OCI-LY3 (cell line): ENCODE results near the gene TMEM47.

Experiments used
- H2AFZ ChIP-seq: fragments of 200-600, 300-600 bp; shearing (Covaris generic); 2 replicates; pipeline ENCODE4 v1.6.0; 2014; ENCODE audit warnings: antibody characterized with exemption, low read depth, low read length
- H3K27ac ChIP-seq: fragments of 200-600, 300-600 bp; sonication (generic); 2 replicates; pipeline ENCODE4 v1.5.1; 2014; ENCODE audit warnings: mild to moderate bottlenecking, low read length, moderate library complexity, mixed read lengths
- H3K27me3 ChIP-seq: fragments of 200-600, 300-600 bp; sonication (generic); 2 replicates; pipeline ENCODE4 v1.6.1; 2014; ENCODE audit warnings: low read depth, low read length, mixed read lengths
- H3K36me3 ChIP-seq: fragments of 200-600, 300-600 bp; sonication (generic); replicated peaks from 2 replicates; pipeline ENCODE3; 2014; ENCODE audit warnings: low read depth, low read length, mixed read lengths
- H3K4me1 ChIP-seq: fragments of 300-600, 200-600 bp; sonication (generic); 2 replicates; pipeline ENCODE4 v1.6.1; 2014; ENCODE audit warnings: low read length, mixed read lengths
- H3K4me2 ChIP-seq: fragments of 200-600, 300-600 bp; sonication (generic); 2 replicates; pipeline ENCODE4 v1.6.1; 2014; ENCODE audit warnings: low read length, mixed read lengths
- H3K4me3 ChIP-seq: fragments of 300-600, 200-600 bp; sonication (generic); 2 replicates; pipeline ENCODE4 v1.5.1; 2014; ENCODE audit warnings: antibody characterized with exemption, mild to moderate bottlenecking, low read length, moderate library complexity
- H3K79me2 ChIP-seq: fragments of 300-600, 200-600 bp; shearing (Covaris generic); 2 replicates; pipeline ENCODE4 v1.6.1; 2014; ENCODE audit warnings: mild to moderate bottlenecking, low read length, mixed read lengths
- H3K9ac ChIP-seq: fragments of 300-600, 200-600 bp; shearing (Covaris generic); 2 replicates; pipeline ENCODE4 v1.6.0; 2014; ENCODE audit warnings: mild to moderate bottlenecking, low read length, moderate library complexity
- H3K9me3 ChIP-seq: fragments of 200-600, 300-600 bp; shearing (Covaris generic); 2 replicates; pipeline ENCODE4 v1.6.1; 2014; ENCODE audit warnings: low read length, mixed read lengths; ENCODE audit not compliant: insufficient read depth
- H4K20me1 ChIP-seq: fragments of 200-600, 300-600 bp; sonication (generic); 2 replicates; pipeline ENCODE4 v1.6.1; 2016; ENCODE audit warnings: low read length, mixed read lengths; ENCODE audit not compliant: insufficient read depth
- EZH2phosphoT487 ChIP-seq: fragments of 200-600 bp; shearing (Covaris generic); IDR thresholded peaks from 2 replicates; pipeline ENCODE4 v1.6.1; 2018; ENCODE audit warnings: antibody characterized with exemption, mixed run types, low read depth
- TF ChIP-seq, protein P1 (sequence below): fragments of 200-600, 300-600 bp; sonication (generic); IDR thresholded peaks from 2 replicates; pipeline ENCODE4 v1.5.1; 2014; ENCODE audit warnings: antibody characterized with exemption, low read length, low read depth

The TMEM47 gene

DNA sequence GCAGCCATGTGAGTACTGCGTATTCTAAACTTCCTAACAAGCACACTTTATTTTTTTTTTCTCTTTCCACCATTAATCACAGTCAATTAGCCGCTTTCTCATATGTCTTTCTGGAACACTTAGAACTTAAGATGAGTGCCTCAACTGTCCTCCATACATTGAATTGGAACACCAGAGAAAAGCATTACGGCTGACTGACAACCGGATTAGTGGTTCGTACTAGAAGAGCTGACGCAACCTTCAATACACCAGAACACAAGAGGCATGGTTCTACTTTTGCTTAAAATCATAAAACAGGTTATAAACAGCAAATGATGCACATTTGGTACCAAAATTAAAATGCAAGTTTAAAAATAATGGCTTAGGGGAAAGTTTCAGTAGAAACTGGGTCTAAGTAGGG lies 3.3 kb downstream of the TMEM47 start:
- H3K4me1 ChIP-seq, result no peaks in the 10 kb centered on the region
- no peak overlapping the region for H3K27ac ChIP-seq
- H3K36me3 ChIP-seq, result no peaks in the 10 kb centered on the region
- H3K79me2 ChIP-seq, result no peaks in the 10 kb centered on the region
- no peaks in the 10 kb centered on the region for H3K9me3 ChIP-seq
- TF ChIP-seq, protein P1, sequence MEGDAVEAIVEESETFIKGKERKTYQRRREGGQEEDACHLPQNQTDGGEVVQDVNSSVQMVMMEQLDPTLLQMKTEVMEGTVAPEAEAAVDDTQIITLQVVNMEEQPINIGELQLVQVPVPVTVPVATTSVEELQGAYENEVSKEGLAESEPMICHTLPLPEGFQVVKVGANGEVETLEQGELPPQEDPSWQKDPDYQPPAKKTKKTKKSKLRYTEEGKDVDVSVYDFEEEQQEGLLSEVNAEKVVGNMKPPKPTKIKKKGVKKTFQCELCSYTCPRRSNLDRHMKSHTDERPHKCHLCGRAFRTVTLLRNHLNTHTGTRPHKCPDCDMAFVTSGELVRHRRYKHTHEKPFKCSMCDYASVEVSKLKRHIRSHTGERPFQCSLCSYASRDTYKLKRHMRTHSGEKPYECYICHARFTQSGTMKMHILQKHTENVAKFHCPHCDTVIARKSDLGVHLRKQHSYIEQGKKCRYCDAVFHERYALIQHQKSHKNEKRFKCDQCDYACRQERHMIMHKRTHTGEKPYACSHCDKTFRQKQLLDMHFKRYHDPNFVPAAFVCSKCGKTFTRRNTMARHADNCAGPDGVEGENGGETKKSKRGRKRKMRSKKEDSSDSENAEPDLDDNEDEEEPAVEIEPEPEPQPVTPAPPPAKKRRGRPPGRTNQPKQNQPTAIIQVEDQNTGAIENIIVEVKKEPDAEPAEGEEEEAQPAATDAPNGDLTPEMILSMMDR, result no peak
- TF ChIP-seq EZH2phosphoT487, result no peak
- H4K20me1 ChIP-seq, result no peaks in the 10 kb centered on the region
- H2AFZ ChIP-seq, result no peak overlapping the region
- H3K4me2 ChIP-seq, result no peak overlapping the region
- H3K27me3 ChIP-seq, result no peaks in the 10 kb centered on the region
- no peak overlapping the region for H3K4me3 ChIP-seq
- no peak overlapping the region for H3K9ac ChIP-seq

DNA sequence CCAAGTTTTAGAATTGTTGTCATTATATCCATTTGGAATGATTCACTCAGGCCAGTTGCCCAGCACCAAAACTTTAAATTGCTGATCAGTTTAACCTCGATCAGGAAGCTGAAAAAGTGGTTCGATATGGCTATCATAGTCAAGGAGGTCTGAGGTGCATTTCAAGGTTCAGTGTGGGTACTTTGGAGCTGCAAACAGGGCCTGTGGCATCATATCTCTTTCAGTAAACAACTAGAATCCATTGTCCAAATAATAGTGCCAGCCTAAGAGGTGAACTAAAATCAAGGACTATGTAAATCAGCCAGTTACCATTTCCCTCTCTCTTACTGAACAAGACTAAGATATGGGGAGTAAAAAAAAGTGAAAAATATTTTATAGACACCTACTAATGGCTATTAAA lies 14.2 kb downstream of the TMEM47 start:
- Histone ChIP-seq H2AFZ (no peak overlapping the region), H3K36me3 (no peaks in the 10 kb centered on the region), H3K27ac (no peak overlapping the region), H3K27me3 (no peaks in the 10 kb centered on the region), H3K4me1 (peaks cover 7% of the 10 kb centered on the region; the same call in 1 of the 2 replicates), H4K20me1 (no peaks in the 10 kb centered on the region), H3K4me2 (no peak overlapping the region), H3K79me2 (no peaks in the 10 kb centered on the region), H3K9ac (no peak overlapping the region), H3K4me3 (no peak overlapping the region), H3K9me3 (no peaks in the 10 kb centered on the region)
- no peak for TF ChIP-seq EZH2phosphoT487
- TF ChIP-seq, protein P1, result no peak

DNA sequence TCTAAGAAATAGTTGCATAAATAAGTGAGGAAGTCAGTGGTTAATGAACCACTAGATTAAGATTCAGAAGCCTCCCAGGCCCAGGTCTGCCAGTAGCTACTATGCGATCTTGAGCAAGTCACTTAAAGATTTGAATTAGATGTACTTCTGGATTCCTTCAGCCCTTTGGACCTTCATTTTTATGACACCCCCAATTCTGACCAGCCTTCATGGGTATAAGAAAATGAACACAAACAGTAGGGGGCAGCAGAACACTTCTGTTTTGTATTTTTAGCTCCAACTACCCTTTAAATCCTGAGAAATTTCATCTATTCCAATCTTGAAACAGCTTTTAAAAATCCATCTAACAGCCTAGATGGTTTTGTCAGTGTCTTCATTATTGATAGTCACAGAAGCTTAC lies 19.0 kb downstream of the TMEM47 start:
- no peaks in the 10 kb centered on the region for H3K9me3 ChIP-seq

DNA sequence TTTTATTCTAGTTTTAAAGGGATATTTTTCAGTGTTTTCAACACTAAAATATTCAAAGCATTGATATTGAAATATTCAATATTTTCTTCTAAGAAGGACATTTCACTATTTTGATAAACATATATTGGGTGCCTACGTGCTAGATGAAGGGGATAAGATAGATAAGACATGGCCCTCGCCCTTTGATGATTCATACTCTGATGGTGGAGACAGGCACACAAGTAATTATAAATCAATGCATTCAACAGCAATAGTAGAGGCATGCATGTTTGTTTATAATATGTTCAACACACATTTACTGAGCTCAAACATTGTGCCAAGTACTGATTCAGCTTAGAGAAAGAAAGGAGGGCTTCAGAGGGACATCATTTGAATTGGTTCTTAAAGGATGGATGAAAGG lies 22.7 kb downstream of the TMEM47 start:
- H3K36me3 ChIP-seq, result no peaks in the 10 kb centered on the region
- no peak overlapping the region for H3K27ac ChIP-seq
- H4K20me1 ChIP-seq, result no peaks in the 10 kb centered on the region
- no peaks in the 10 kb centered on the region for H3K4me1 ChIP-seq
- H3K4me3 ChIP-seq, result no peak overlapping the region
- TF ChIP-seq, protein P1, result no peak
- TF ChIP-seq EZH2phosphoT487, result no peak
- no peak overlapping the region for H3K4me2 ChIP-seq
- no peak overlapping the region for H2AFZ ChIP-seq
- H3K27me3 ChIP-seq, result no peaks in the 10 kb centered on the region
- no peaks in the 10 kb centered on the region for H3K79me2 ChIP-seq
- no peaks in the 10 kb centered on the region for H3K9me3 ChIP-seq
- H3K9ac ChIP-seq, result no peak overlapping the region

More for the DNA sequence above, 19.0 kb downstream of the TMEM47 start:
- Histone ChIP-seq H4K20me1 (no peaks in the 10 kb centered on the region), H3K36me3 (no peaks in the 10 kb centered on the region), H3K4me3 (no peak overlapping the region), H3K27ac (no peak overlapping the region), H3K79me2 (no peaks in the 10 kb centered on the region), H3K27me3 (no peaks in the 10 kb centered on the region), H2AFZ (no peak overlapping the region), H3K4me2 (no peak overlapping the region; the same call in 1 of the 2 replicates), H3K9ac (no peak overlapping the region), H3K4me1 (no peaks in the 10 kb centered on the region)
- TF ChIP-seq EZH2phosphoT487, result no peak
- TF ChIP-seq, protein P1, result peak; percentile 70
